HG03521 (cell line): ENCODE data around the gene FH.
A peak's percentile ranks its signal among the peaks of the same experiment; 100 is the strongest.

Source experiments
- ATAC-seq: cut with Tn5 transposase; IDR thresholded peaks from one replicate; pipeline ENCODE4 v1.9.1; 2021; ENCODE audit warnings: mild to moderate bottlenecking, moderate library complexity; ENCODE audit not compliant: unreplicated experiment

Gene FH

GRCh38 chr1:241525026-241525425 lies 5.5 kb upstream of the FH start:
- ATAC-seq: no peak

GRCh38 chr1:241521718-241522117 lies 2.2 kb upstream of the FH start:
- no peak for ATAC-seq

- no peak for ATAC-seq
These were observed 518 bp upstream of the FH start for GRCh38 chr1:241520080-241520465.

- ATAC-seq: peak; percentile 23
These were observed 863 bp downstream of the FH start for GRCh38 chr1:241518476-241519307.

GRCh38 chr1:241513378-241513777 lies 6.2 kb downstream of the FH start:
- no peak for ATAC-seq

GRCh38 chr1:241507189-241507863 lies 12.2 kb downstream of the FH start:
- no peak for ATAC-seq

GRCh38 chr1:241503444-241503843 lies 16.1 kb downstream of the FH start:
- no peak for ATAC-seq

GRCh38 chr1:241499910-241500309 lies 19.6 kb downstream of the FH start:
- no peak for ATAC-seq

GRCh38 chr1:241495741-241496140 lies 23.8 kb downstream of the FH start:
- ATAC-seq: no peak

GRCh38 chr1:241488739-241489138 lies 30.8 kb downstream of the FH start:
- no peak for ATAC-seq

GRCh38 chr1:241485554-241485992 lies 34.0 kb downstream of the FH start:
- ATAC-seq: peak; percentile 54

GRCh38 chr1:241485145-241485544 lies 34.4 kb downstream of the FH start:
- peak; percentile 45 for ATAC-seq

GRCh38 chr1:241482761-241483250 lies 36.7 kb downstream of the FH start:
- no peak for ATAC-seq

GRCh38 chr1:241479294-241479693 lies 40.3 kb downstream of the FH start:
- no peak for ATAC-seq

GRCh38 chr1:241475671-241476070 lies 43.9 kb downstream of the FH start:
- ATAC-seq: no peak

- no peak for ATAC-seq
These were observed 46.5 kb downstream of the FH start for GRCh38 chr1:241473026-241473425.

- ATAC-seq: no peak
These were observed 48.5 kb downstream of the FH start for GRCh38 chr1:241470908-241471590.

GRCh38 chr1:241470361-241470760 lies 49.2 kb downstream of the FH start:
- ATAC-seq: no peak

- ATAC-seq: no peak
These were observed 53.9 kb downstream of the FH start for GRCh38 chr1:241465673-241466072.

GRCh38 chr1:241464985-241465384 lies 54.6 kb downstream of the FH start:
- no peak for ATAC-seq

GRCh38 chr1:241462391-241462790 lies 57.2 kb downstream of the FH start:
- ATAC-seq: no peak
